Measurements from ENCODE around the gene EPC1.

EPC1 gene

GRCh38 chr10:32384171-32384570 lies 37.2 kb upstream of the EPC1 start:
- no peak for TF ChIP-seq CTCF (IDR thresholded peaks at IDR 0.05; ENCODE audit: insufficient read depth, low read depth, low read length, missing control alignments)
- DNase-seq (ENCODE audit: low read depth), result no peak
- no peak overlapping the region for H3K4me3 ChIP-seq (ENCODE audit: low read length)

- no peak for DNase-seq (ENCODE audit: low read depth)
- no peak overlapping the region for H3K4me3 ChIP-seq (ENCODE audit: low read length)
- no peak for TF ChIP-seq CTCF (IDR thresholded peaks at IDR 0.05; ENCODE audit: insufficient read depth, low read depth, low read length, missing control alignments)
Observed at GRCh38 chr10:32381165-32381564, 34.2 kb upstream of the EPC1 start.

GRCh38 chr10:32379950-32380551 lies 33.1 kb upstream of the EPC1 start:
- TF ChIP-seq CTCF (IDR thresholded peaks at IDR 0.05; ENCODE audit: insufficient read depth, low read depth, low read length, missing control alignments), result no peak
- no peak overlapping the region for H3K4me3 ChIP-seq (ENCODE audit: low read length)

GRCh38 chr10:32379318-32379949 lies 32.5 kb upstream of the EPC1 start:
- peak; percentile 81 for DNase-seq (ENCODE audit: low read depth)
- TF ChIP-seq CTCF (IDR thresholded peaks at IDR 0.05; ENCODE audit: insufficient read depth, low read depth, low read length, missing control alignments), result no peak
- peak overlapping the region; percentile 78 for H3K4me3 ChIP-seq (ENCODE audit: low read length)

More at GRCh38 chr10:32379950-32380551, 33.1 kb upstream of the EPC1 start:
- no peak for DNase-seq (ENCODE audit: low read depth)

GRCh38 chr10:32378363-32379317 lies 31.7 kb upstream of the EPC1 start:
- H3K4me3 ChIP-seq (ENCODE audit: low read length), result peak overlapping the region; percentile 78

More at GRCh38 chr10:32378363-32379317, 31.7 kb upstream of the EPC1 start:
- TF ChIP-seq CTCF (IDR thresholded peaks at IDR 0.05; ENCODE audit: insufficient read depth, low read depth, low read length, missing control alignments), result no peak
- peak; percentile 86 for DNase-seq (ENCODE audit: low read depth)
